Vagina (tissue), 2 donors: ENCODE results near the gene ALDH16A1. TPM values are rescaled to one million over a fixed set of nuclear protein-coding genes. Genes with fewer than 3 reads are reported as not detected.

Experiments used
- DNase-seq, 2 donors: peaks; one replicate each; pipeline ENCODE4 v3.0.0-alpha.2; 2017; ENCODE audit errors: extremely low spot score in 2 of 2
- H3K27ac ChIP-seq: fragments of 200-600 bp; sonication (generic); one replicate; pipeline ENCODE4 v1.5.1; 2019
- H3K27me3 ChIP-seq: fragments of 200-600 bp; sonication (generic); one replicate; pipeline ENCODE4 v1.5.1; 2019
- H3K36me3 ChIP-seq, 2 donors: fragments of 200-600 bp; sonication (generic); one replicate each; pipeline ENCODE4 v1.5.1; 2017 to 2019
- H3K4me1 ChIP-seq: fragments of 200-600 bp; sonication (generic); one replicate; pipeline ENCODE4 v1.5.1; 2019
- H3K4me3 ChIP-seq, 2 donors: fragments of 200-600 bp; sonication (generic); 1 replicate in 1 of 2; 2 replicates in 1 of 2; pipeline ENCODE4 v1.5.1; 2016 to 2019
- H3K9me3 ChIP-seq: fragments of 200-600 bp; sonication (generic); one replicate; pipeline ENCODE4 v1.5.1; 2019
- CTCF ChIP-seq, 3 experiments: fragments of 450-650 bp in 2 of 3; fragments of 200-600 bp in 1 of 3; sonication (generic) in 1 of 3; IDR thresholded peaks; one replicate each; pipeline ENCODE4 v1.5.1; 2017 to 2019; ENCODE audit warnings: antibody characterized with exemption in 3 of 3, mild to moderate bottlenecking in 2 of 3, moderate library complexity in 2 of 3
- POLR2A ChIP-seq, 2 donors: fragments of 450-650 bp; IDR thresholded peaks; one replicate each; pipeline ENCODE4 v1.6.1; 2017; ENCODE audit warnings: antibody characterized with exemption in 2 of 2, mild to moderate bottlenecking in 2 of 2, moderate library complexity in 2 of 2
- POLR2AphosphoS5 ChIP-seq, 2 donors: sonication (generic); formaldehyde crosslinking; IDR thresholded peaks; one replicate each; pipeline ENCODE4 v1.9.0; 2017; ENCODE audit warnings: antibody characterized with exemption in 2 of 2, mild to moderate bottlenecking in 2 of 2, low read depth in 1 of 2; ENCODE audit not compliant: insufficient read depth in 1 of 2
- intact Hi-C: fragments of 100-400 bp; cut with DNase I; formaldehyde crosslinking; loops from one replicate; pipeline ENCODE4 v1.15.1; 2023
- total RNA-seq: library from RNA; depleted of rRNA; stranded (reverse); fragments of >200 nt; gene quantifications from one replicate; pipeline ENCODE4 v1.2.3, GENCODE V29; 2016

ALDH16A1 gene
- total RNA-seq, 1 donor from 2014 or later: 29.5 TPM

DNA sequence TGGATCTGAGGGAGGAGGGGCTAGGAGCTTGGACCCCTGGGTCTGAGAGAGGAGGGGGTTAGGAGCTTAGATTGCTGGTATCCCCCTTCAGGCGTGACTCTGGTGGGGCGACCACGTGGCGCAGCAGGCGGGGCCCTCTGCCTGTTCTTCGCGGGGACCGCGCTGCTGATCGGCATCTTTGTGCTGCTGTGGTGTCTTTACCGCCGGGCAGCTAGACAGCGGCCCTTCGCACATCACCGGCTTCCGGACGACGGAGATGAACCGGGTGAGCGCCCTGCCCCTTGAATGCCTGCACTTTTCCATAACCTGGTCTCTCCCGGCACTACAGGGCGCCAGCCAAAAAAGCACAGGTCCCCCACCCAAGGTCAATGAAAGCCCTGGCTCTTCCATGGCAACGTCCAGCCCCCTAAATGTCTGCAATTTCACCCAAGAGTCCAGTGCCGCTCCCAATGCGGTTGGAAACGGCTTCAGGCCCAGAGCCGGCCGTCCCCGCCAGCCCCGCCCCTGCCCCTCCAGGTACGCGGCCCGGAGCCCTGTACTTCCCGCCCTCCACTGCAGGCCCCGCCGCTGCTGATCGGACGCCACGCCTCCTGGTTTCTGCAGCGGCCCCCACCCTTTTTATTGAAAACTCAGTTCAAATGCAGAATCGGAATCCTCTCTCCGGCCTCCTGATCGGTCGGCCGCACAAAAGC is 25.0 kb upstream of the ALDH16A1 start:
- intact Hi-C loops: no loop called here
- H3K36me3 ChIP-seq: no peaks in the 10 kb centered on the region
- no peak for TF ChIP-seq POLR2A (IDR thresholded peaks at IDR 0.05)
- no peak for TF ChIP-seq CTCF (IDR thresholded peaks at IDR 0.05)
- no peak for TF ChIP-seq POLR2AphosphoS5 (IDR thresholded peaks at IDR 0.05; ENCODE audit: insufficient read depth in 1 of 2, low read depth in 1 of 2)
- no peak overlapping the region for H3K4me3 ChIP-seq
- peaks cover 20% of the 10 kb centered on the region for H3K4me1 ChIP-seq
- H3K27ac ChIP-seq: no peak overlapping the region
- peaks cover 29% of the 10 kb centered on the region for H3K27me3 ChIP-seq
- H3K9me3 ChIP-seq: no peaks in the 10 kb centered on the region
- no peak for DNase-seq

- Histone ChIP-seq H3K27me3 (peaks cover 21% of the 10 kb centered on the region), H3K4me3 (no peak overlapping the region)
- intact Hi-C loops: no loop called here
These were observed 24.2 kb upstream of the ALDH16A1 start for GRCh38 chr19:49428547-49429451.

DNA sequence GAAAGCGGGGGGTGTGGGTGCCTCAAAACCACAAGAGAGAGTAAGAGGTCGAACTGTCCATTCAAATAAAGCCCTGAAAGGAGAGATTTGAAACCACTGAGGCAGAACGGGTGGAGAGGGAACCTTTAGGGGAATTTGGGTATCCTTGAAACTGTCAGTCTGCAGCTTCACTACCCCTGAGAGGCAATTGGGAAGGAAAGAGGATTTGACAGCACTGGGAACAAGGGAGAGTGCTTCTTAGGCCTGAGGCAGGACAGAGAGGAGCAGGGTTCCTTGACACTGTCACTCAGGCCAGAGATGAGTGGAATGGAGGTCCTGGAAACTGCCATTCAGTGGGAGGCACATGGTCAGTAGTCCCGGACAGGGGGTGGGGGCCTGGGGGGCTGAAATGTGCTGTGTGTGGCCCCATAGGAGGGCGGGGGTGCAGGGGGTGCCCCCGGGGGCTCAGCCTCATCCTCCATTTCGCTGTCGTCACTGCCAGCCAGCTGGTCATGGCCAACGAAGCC is 22.8 kb upstream of the ALDH16A1 start:
- peaks cover 21% of the 10 kb centered on the region for H3K27me3 ChIP-seq
- no peak overlapping the region for H3K4me3 ChIP-seq
- H3K9me3 ChIP-seq: no peaks in the 10 kb centered on the region
- no peak for TF ChIP-seq CTCF (IDR thresholded peaks at IDR 0.05)
- TF ChIP-seq POLR2A (IDR thresholded peaks at IDR 0.05): no peak
- no peak for TF ChIP-seq POLR2AphosphoS5 (IDR thresholded peaks at IDR 0.05; ENCODE audit: insufficient read depth in 1 of 2, low read depth in 1 of 2)
- intact Hi-C loops: no loop called here
- H3K36me3 ChIP-seq: no peaks in the 10 kb centered on the region
- no peak overlapping the region for H3K27ac ChIP-seq
- no peak for DNase-seq
- peaks cover 15% of the 10 kb centered on the region for H3K4me1 ChIP-seq

More at GRCh38 chr19:49428547-49429451, 24.2 kb upstream of the ALDH16A1 start:
- TF ChIP-seq POLR2AphosphoS5 (IDR thresholded peaks at IDR 0.05; ENCODE audit: insufficient read depth in 1 of 2, low read depth in 1 of 2): no peak
- no peak for TF ChIP-seq CTCF (IDR thresholded peaks at IDR 0.05)
- TF ChIP-seq POLR2A (IDR thresholded peaks at IDR 0.05): no peak
- peaks cover 15% of the 10 kb centered on the region for H3K4me1 ChIP-seq
- H3K9me3 ChIP-seq: no peaks in the 10 kb centered on the region
- DNase-seq: no peak
- no peaks in the 10 kb centered on the region for H3K36me3 ChIP-seq
- no peak overlapping the region for H3K27ac ChIP-seq

DNA sequence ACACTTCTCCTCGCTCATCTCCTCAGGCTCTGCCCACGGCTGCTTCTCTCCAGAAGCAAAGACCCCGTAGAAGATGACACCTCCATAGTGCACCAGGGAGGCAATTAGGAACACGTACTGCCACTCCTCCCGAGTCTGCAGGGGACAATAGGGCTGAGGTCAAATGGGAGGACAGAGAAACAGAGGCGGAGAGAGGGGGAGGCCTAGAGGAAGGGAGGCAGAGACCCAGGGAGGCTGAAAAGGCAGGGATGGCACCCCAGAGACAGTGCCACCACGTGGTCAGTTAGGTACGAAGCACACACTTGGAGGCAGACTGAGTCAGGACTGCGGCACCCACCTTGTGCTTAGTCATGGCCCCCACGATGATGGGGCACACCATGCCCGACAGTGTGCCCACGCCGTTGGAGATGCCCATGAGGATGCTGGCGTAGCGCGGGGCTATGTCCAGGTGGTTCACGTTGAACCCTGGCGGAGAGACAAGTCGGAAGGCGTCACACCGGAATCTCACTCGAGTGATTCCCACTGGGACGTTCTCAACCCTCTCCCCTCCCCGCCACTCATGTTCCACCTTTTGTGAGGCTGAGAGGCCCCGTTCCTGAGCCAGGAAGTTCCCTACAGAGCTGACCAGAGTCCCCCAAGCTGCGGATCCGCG is 22.2 kb upstream of the ALDH16A1 start:
- Histone ChIP-seq H3K4me3 (no peak overlapping the region), H3K27me3 (peaks cover 20% of the 10 kb centered on the region)
- no peak for DNase-seq

More for the DNA sequence above, 22.2 kb upstream of the ALDH16A1 start:
- intact Hi-C loops: no loop called here
- H3K36me3 ChIP-seq: no peaks in the 10 kb centered on the region
- H3K27ac ChIP-seq: no peak overlapping the region
- H3K4me1 ChIP-seq: peaks cover 15% of the 10 kb centered on the region
- TF ChIP-seq CTCF (IDR thresholded peaks at IDR 0.05) (no peak), POLR2A (IDR thresholded peaks at IDR 0.05) (no peak), POLR2AphosphoS5 (IDR thresholded peaks at IDR 0.05; ENCODE audit: insufficient read depth in 1 of 2, low read depth in 1 of 2) (no peak)
- H3K9me3 ChIP-seq: no peaks in the 10 kb centered on the region
